GM12878 (cell line): ENCODE data around the gene SGMS1. TPM values are rescaled to one million over a fixed set of nuclear protein-coding genes. Genes with fewer than 3 reads are reported as not detected.

Experiments used
- ATAC-seq: fragments of 200-7000 bp; cut with Tn5 transposase; 3 replicates; pipeline ENCODE4 v1.9.1; 2020; ENCODE audit warnings: mild to moderate bottlenecking, moderate library complexity
- BruUV-seq: library from RNA; stranded (reverse); fragments of 400-500 nt; replicated peaks from 2 replicates; lab custom pipeline; 2021; lab: Mats Ljungman, UMichigan
- CTCF ChIA-PET: fragments of 300-600 bp; sonication (Branson Sonifier 250); formaldehyde crosslinking; extraction: SDS; loops from one replicate; lab custom pipeline; 2021; ENCODE audit warnings: inconsistent platforms; lab: Yijun Ruan, JAX
- POLR2A ChIA-PET: fragments of 350-600 bp; formaldehyde crosslinking; extraction: SDS; loops from one replicate; lab custom pipeline; 2021; ENCODE audit warnings: inconsistent platforms; lab: Charles Lee
- RAD21 ChIA-PET: fragments of 300-600 bp; sonication (Branson Sonifier 250); formaldehyde crosslinking; loops from one replicate; lab custom pipeline; 2023; ENCODE audit warnings: antibody characterized with exemption; ENCODE audit not compliant: unreplicated experiment; lab: Charles Lee
- SMC1A ChIA-PET: fragments of 300-600 bp; sonication (Branson Sonifier 250); formaldehyde crosslinking; loops from one replicate; lab custom pipeline; 2023; ENCODE audit not compliant: unreplicated experiment, uncharacterized antibody; lab: Charles Lee
- DNase-seq: peaks from one replicate; pipeline ENCODE4 v3.0.0-alpha.2; 2011; ENCODE audit warnings: low read depth, low spot score
- FAIRE-seq: peaks from 3 replicates; lab custom pipeline; 2011; peaks lifted over from hg19 to GRCh38; lab: Jason Lieb, UNC
- H2AFZ ChIP-seq: 2 replicates; pipeline ENCODE4 v1.6.0; 2011; ENCODE audit warnings: low read depth, low read length, control low read depth; ENCODE audit not compliant: control insufficient read depth
- H3K27ac ChIP-seq: 2 replicates; pipeline ENCODE4 v1.5.1; 2011; ENCODE audit warnings: control low read depth; ENCODE audit not compliant: control insufficient read depth, insufficient read depth
- H3K27me3 ChIP-seq, 2 experiments: replicated peaks in 1 of 2; 2 replicates each; pipeline versions ENCODE4 v1.6.0 to v1.6.1; 2011; ENCODE audit warnings: low read length in 1 of 2; ENCODE audit not compliant: control insufficient read depth in 2 of 2, insufficient read depth in 2 of 2
- H3K36me3 ChIP-seq, 2 experiments: 2 replicates each; pipeline ENCODE4 v1.5.1; 2011; ENCODE audit warnings: low read length in 1 of 2; ENCODE audit not compliant: control insufficient read depth in 2 of 2, insufficient read depth in 2 of 2
- H3K4me1 ChIP-seq: 2 replicates; pipeline ENCODE4 v1.6.1; 2011; ENCODE audit warnings: mild to moderate bottlenecking, low read length, moderate library complexity, mixed read lengths; ENCODE audit not compliant: control insufficient read depth, insufficient read depth
- H3K4me2 ChIP-seq: 2 replicates; pipeline ENCODE4 v1.6.0; 2011; ENCODE audit warnings: control low read depth; ENCODE audit not compliant: control insufficient read depth, insufficient read depth
- H3K4me3 ChIP-seq: fragments of 200-600 bp; sonication (generic); 2 replicates; pipeline ENCODE4 v1.5.1; 2016
- H3K79me2 ChIP-seq: 2 replicates; pipeline ENCODE4 v1.6.0; 2011; ENCODE audit warnings: low read length; ENCODE audit not compliant: control insufficient read depth, insufficient read depth
- H3K9ac ChIP-seq: 2 replicates; pipeline ENCODE4 v1.8.0; 2011; ENCODE audit warnings: low read length, control low read depth, mixed read lengths; ENCODE audit not compliant: control insufficient read depth, insufficient read depth
- H3K9me3 ChIP-seq: replicated peaks from 3 replicates; pipeline ENCODE4 v1.5.1; 2011; ENCODE audit warnings: mild to moderate bottlenecking, low read length; ENCODE audit not compliant: control insufficient read depth, insufficient read depth
- H4K20me1 ChIP-seq: 2 replicates; pipeline ENCODE4 v1.6.0; 2011; ENCODE audit not compliant: control insufficient read depth, insufficient read depth
- RB1 ChIP-seq: fragments of 450-650 bp; formaldehyde crosslinking; IDR thresholded peaks from 2 replicates; pipeline ENCODE4 v1.6.1; 2017; ENCODE audit warnings: mild to moderate bottlenecking, borderline replicate concordance
- RBBP5 ChIP-seq: fragments of 200-600 bp; sonication (generic); conservative IDR thresholded peaks from 2 replicates; pipeline ENCODE4 v1.6.1; 2016
- REST ChIP-seq: IDR thresholded peaks from 2 replicates; pipeline ENCODE4 v1.6.1; 2012; ENCODE audit warnings: mild to moderate bottlenecking, low read depth, low read length
- WGBS: methylation state at CpG from one replicate; pipeline ENCODE4 v1.1.6; 2016; ENCODE audit warnings: low lambda C conversion rate; ENCODE audit not compliant: insufficient replicate concordance, insufficient coverage; ENCODE audit errors: missing lambda C conversion rate; 5-methylcytosine and 5-hydroxymethylcytosine counted together
- in situ Hi-C: fragments of 300-500 bp; cut with MboI; formaldehyde crosslinking; loops from 9 replicates; pipeline ENCODE4 v1.14.3; 2018; ENCODE audit warnings: mixed read lengths
- intact Hi-C: fragments of 100-400 bp; cut with micrococcal nuclease; formaldehyde crosslinking; loops from one replicate; pipeline ENCODE4 v1.14.2; 2022; ENCODE audit not compliant: unreplicated experiment
- polyA plus RNA-seq, 11 experiments: library from polyadenylated mRNA; depleted of rRNA in 4 of 11; unstranded in 6 of 11; stranded (reverse) in 5 of 11; fragments of >200 nt; fragmentation: Nextera tagmentation in 4 of 11; fragmentation: Illumina TruSeq in 1 of 11; extraction: Ambion mirVana in 4 of 11; extraction: Trizol in 1 of 11; gene quantifications; 1 replicate in 1 of 11; 2 replicates in 10 of 11; pipeline versions ENCODE4 v1.2.1 to v1.2.3, GENCODE V29; 2011 to 2016; ENCODE audit warnings: inconsistent platforms in 2 of 11, missing spikeins in 2 of 11, low read depth in 1 of 11
- total RNA-seq, 4 experiments: library from RNA; depleted of rRNA in 3 of 4; stranded (reverse); fragments of >200 nt in 3 of 4; fragmentation: Illumina TruSeq in 1 of 4; extraction: Trizol in 1 of 4; gene quantifications; 2 replicates each; pipeline versions ENCODE4 v1.2.1 to v1.2.3, GENCODE V29; 2013 to 2021

Gene SGMS1
- total and polyA plus RNA-seq, 10 of the 15 experiments (the other 5 are each of a cell fraction or from before 2014, with no cell fraction given): 1.4 to 14.5 (median 4.9) TPM

- Histone ChIP-seq H3K4me3 (no peak overlapping the region), H3K9me3 (peaks cover 2% of the 10 kb centered on the region; the same call in 2 of the 3 replicates), H3K9ac (no peak overlapping the region), H3K4me2 (no peak overlapping the region), H3K36me3 (peaks cover 0 to 5% of the 10 kb centered on the region in 2 experiments; a peak in 2 of 4 replicates), H4K20me1 (no peaks in the 10 kb centered on the region), H3K79me2 (peaks cover 72% of the 10 kb centered on the region), H2AFZ (no peak overlapping the region), H3K27ac (no peak overlapping the region), H3K4me1 (peaks cover 12% of the 10 kb centered on the region), H3K27me3 (no peaks in the 10 kb centered on the region)
- no peak for FAIRE-seq
- SMC1A ChIA-PET: interaction anchor here (0.5 to 3.8 kb wide), 6 partner anchors 11 to 226 kb away, joined by 3 to 23 read pairs (median 8); no protein-coding TSS in a partner anchor
- POLR2A ChIA-PET: interaction anchor here (0.6 kb wide), 1 partner anchor 217 kb away, joined by 5 read pairs; no protein-coding TSS in a partner anchor
- no TSS peak for BruUV-seq
- intact Hi-C loops (no loop called here), in situ Hi-C loops (no loop called here)
- TF ChIP-seq RBBP5 (no peak), REST (no peak), RB1 (no peak)
- RAD21 ChIA-PET: interaction anchor here (1.1 kb wide), 1 partner anchor 226 kb away, joined by 3 read pairs; no protein-coding TSS in a partner anchor
- DNase-seq: no peak
- CTCF ChIA-PET: interaction anchor here (1.3 kb wide), 1 partner anchor 36 kb away, joined by 3 read pairs; no protein-coding TSS in a partner anchor
- 33% methylated on average over 2 of the region's 2 CpGs for WGBS
- no peak for ATAC-seq
Observed at GRCh38 chr10:50379616-50380015, 244.1 kb downstream of the SGMS1 start.
